ENCODE results near the gene ZSWIM6.

- no peak for TF ChIP-seq CTCF (IDR thresholded peaks at IDR 0.05)
- no peak for TF ChIP-seq ZFX (IDR thresholded peaks at IDR 0.05; ENCODE audit: borderline replicate concordance)
Measured at GRCh38 chr5:61342071-61342501, 10.0 kb downstream of the ZSWIM6 start.

Measured in 22Rv1 (cell line).